Motor neuron (in vitro differentiated cells): ENCODE measurements around the gene METTL15. TPM values are rescaled to one million over a fixed set of nuclear protein-coding genes. Genes with fewer than 3 reads are reported as not detected.
A peak's percentile ranks its signal among the peaks of the same experiment; 100 is the strongest.
"Not testable (repeated sequence)": the region's sequence is repeated elsewhere in the genome, so short reads cannot be mapped to it uniquely, and the experiment has no call there.

Experiments used
- ATAC-seq, 8 experiments: fragments of 200-7000 bp; cut with Tn5 transposase; replicated peaks in 6 of 8; 2 replicates each; pipeline ENCODE4 v1.8.0; 2021; ENCODE audit warnings: mild to moderate bottlenecking in 8 of 8, moderate library complexity in 8 of 8
- H3K27ac ChIP-seq, 2 donors: fragments of 250-450 bp; sonication (Bioruptor Pico); 2 replicates each; pipeline ENCODE4 v1.9.0; 2021; ENCODE audit warnings: antibody characterized with exemption in 2 of 2, mild to moderate bottlenecking in 2 of 2, moderate library complexity in 1 of 2
- H3K4me1 ChIP-seq, 2 donors: fragments of 250-450 bp; sonication (Bioruptor Pico); replicated peaks in 1 of 2; 2 replicates each; pipeline ENCODE4 v1.6.1; 2021; ENCODE audit warnings: antibody characterized with exemption in 2 of 2, mild to moderate bottlenecking in 2 of 2, moderate library complexity in 1 of 2
- H3K4me3 ChIP-seq, 5 donors: fragments of 250-450 bp; sonication (Bioruptor Pico); 2 replicates each; pipeline ENCODE4 v1.9.0; 2021; ENCODE audit warnings: antibody characterized with exemption in 5 of 5, mild to moderate bottlenecking in 5 of 5, moderate library complexity in 4 of 5
- WGBS, 10 experiments: fragments of 450-650 bp; shearing (Covaris generic); methylation state at CpG; one replicate each; pipeline ENCODE4 v1.0.0; 2022; 5-methylcytosine and 5-hydroxymethylcytosine counted together
- in situ Hi-C, 9 experiments: fragments of 400-800 bp; cut with MboI; loops; one replicate each; pipeline ENCODE4 v1.15.0; 2021; ENCODE audit warnings: low sequenced_read_pairs in 9 of 9, low pct_unique_long_range_greater_than_20kb in 2 of 9; ENCODE audit not compliant: unreplicated experiment in 9 of 9
- total RNA-seq, 8 experiments: library from RNA; unstranded; fragments of 300-600 nt; gene quantifications; 2 replicates each; pipeline versions ENCODE4 v1.2.3 to v1.2.4, GENCODE V29; 2022

METTL15 gene
- 10 to 100 TPM in 7 of 8 experiments, 1 to 10 TPM in 1; 8.5 to 24.0 (median 13.5) TPM for total RNA-seq

GRCh38 chr11:28107750-28108618, at the start of gene METTL15, which contains the start of gene KIF18A:
Gene METTL15, plus strand, starts transcription at chr11:28108388. Its CDS starts 4,947 bp downstream, at chr11:28113335.
Gene KIF18A, minus strand, starts transcription at chr11:28108156. Its CDS starts 10,209 bp downstream, at chr11:28097947.
- Histone ChIP-seq H3K4me1 (peaks cover 3 to 29% of the 10 kb centered on the region in 2 donors), H3K27ac (peak within 1 kb of the TSS; percentile 20 to 59), H3K4me3 (peak within 1 kb of the TSS; percentile 43 to 92 (median 53))
- ATAC-seq, result peak; percentile 94 to 98 (median 96)
- 0% methylated on average over 1 to 19 of the region's 38 CpGs; no CpG with 5 or more reads in 3 of the 10 experiments for WGBS, 10 experiments
- in situ Hi-C loops, result no loop called here

- Histone ChIP-seq H3K4me1 (no peaks in the 10 kb centered on the region), H3K27ac (no peak overlapping the region), H3K4me3 (no peak overlapping the region)
- 83 to 100% (median 100%) methylated on average over 1 of the region's 1 CpG; no CpG with 5 or more reads in 1 of the 10 experiments for WGBS, 10 experiments
- in situ Hi-C loops, result no loop called here
- no peak for ATAC-seq
Measured at GRCh38 chr11:28071305-28071704, 36.9 kb upstream of the METTL15 start.

- Histone ChIP-seq H3K27ac (no peak overlapping the region), H3K4me1 (no peaks in the 10 kb centered on the region), H3K4me3 (no peak overlapping the region)
- in situ Hi-C loops, result no loop called here
- no peak for ATAC-seq
- WGBS, 10 experiments, result 20 to 100% (median 79%) methylated on average over 1 to 2 of the region's 2 CpGs; no CpG with 5 or more reads in 1 of the 10 experiments
Measured at GRCh38 chr11:28072321-28072720, 35.9 kb upstream of the METTL15 start.

- ATAC-seq, result no peak
- Histone ChIP-seq H3K27ac (no peak overlapping the region), H3K4me3 (no peak overlapping the region), H3K4me1 (no peaks in the 10 kb centered on the region)
- in situ Hi-C loops, result no loop called here
- WGBS, 10 experiments, result 80 to 100% (median 100%) methylated on average over 1 to 3 of the region's 3 CpGs; no CpG with 5 or more reads in 3 of the 10 experiments
Measured at GRCh38 chr11:28077521-28077920, 30.7 kb upstream of the METTL15 start.

GRCh38 chr11:28083118-28083517, 25.1 kb upstream of the METTL15 start:
- Histone ChIP-seq H3K4me1 (no peaks in the 10 kb centered on the region), H3K27ac (no peak overlapping the region), H3K4me3 (no peak overlapping the region)
- ATAC-seq, result no peak
- in situ Hi-C loops, result no loop called here
- WGBS, 10 experiments, result 95 to 100% (median 100%) methylated on average over 1 of the region's 1 CpG

GRCh38 chr11:28086569-28086968, 21.6 kb upstream of the METTL15 start:
- in situ Hi-C loops, result no loop called here
- no peaks in the 10 kb centered on the region for H3K4me1 ChIP-seq
- no peak for ATAC-seq
- no peak overlapping the region for H3K4me3 ChIP-seq
- H3K27ac ChIP-seq, result no peak overlapping the region
- 11 to 100% (median 85%) methylated on average over 1 of the region's 1 CpG; no CpG with 5 or more reads in 1 of the 10 experiments for WGBS, 10 experiments

- H3K27ac ChIP-seq, in situ Hi-C loops, ATAC-seq, H3K4me3 ChIP-seq, H3K4me1 ChIP-seq: not testable (repeated sequence)
- WGBS, 10 experiments, result 100% methylated on average over 1 of the region's 1 CpG; no CpG with 5 or more reads in 7 of the 10 experiments
Measured at GRCh38 chr11:28087192-28087591, 21.0 kb upstream of the METTL15 start.

GRCh38 chr11:28087693-28088092, 20.5 kb upstream of the METTL15 start:
- H3K4me3 ChIP-seq, H3K4me1 ChIP-seq, in situ Hi-C loops, ATAC-seq, H3K27ac ChIP-seq: not testable (repeated sequence)
- 19 to 100% (median 81%) methylated on average over 2 to 3 of the region's 3 CpGs; no CpG with 5 or more reads in 2 of the 10 experiments for WGBS, 10 experiments

- H3K27ac ChIP-seq, result no peak overlapping the region
- H3K4me1 ChIP-seq, result peaks cover 3 to 7% of the 10 kb centered on the region in 2 donors
- ATAC-seq, result no peak
- WGBS, 10 experiments, result 63 to 100% (median 94%) methylated on average over 1 to 5 of the region's 5 CpGs
- no peak overlapping the region for H3K4me3 ChIP-seq
- in situ Hi-C loops, result no loop called here
Measured at GRCh38 chr11:28089378-28089777, 18.8 kb upstream of the METTL15 start.

GRCh38 chr11:28090052-28090749, 18.0 kb upstream of the METTL15 start:
- no peak for ATAC-seq
- no peak overlapping the region for H3K27ac ChIP-seq
- in situ Hi-C loops, result no loop called here
- 67 to 100% (median 94%) methylated on average over 1 to 2 of the region's 2 CpGs for WGBS, 10 experiments
- peaks cover 3 to 7% of the 10 kb centered on the region in 2 donors for H3K4me1 ChIP-seq
- H3K4me3 ChIP-seq, result no peak overlapping the region

GRCh38 chr11:28092786-28093185, 15.4 kb upstream of the METTL15 start:
- no peak overlapping the region for H3K27ac ChIP-seq
- peaks cover 3 to 7% of the 10 kb centered on the region in 2 donors for H3K4me1 ChIP-seq
- no peak overlapping the region for H3K4me3 ChIP-seq
- ATAC-seq, result peak in 1 of 8 experiments; percentile 27
- in situ Hi-C loops, result no loop called here

- H3K4me1 ChIP-seq, result peaks cover 3 to 4% of the 10 kb centered on the region in 2 donors
- ATAC-seq, result peak in 1 of 8 experiments; percentile 14
- in situ Hi-C loops, result no loop called here
Measured at GRCh38 chr11:28098257-28098656, 9.9 kb upstream of the METTL15 start.

GRCh38 chr11:28099715-28100114, 8.5 kb upstream of the METTL15 start:
- 17 to 78% (median 67%) methylated on average over 1 of the region's 1 CpG; no CpG with 5 or more reads in 5 of the 10 experiments for WGBS, 10 experiments
- Histone ChIP-seq H3K4me1 (peaks cover 0 to 7% of the 10 kb centered on the region in 2 donors), H3K27ac (no peak overlapping the region), H3K4me3 (no peak overlapping the region)
- no peak for ATAC-seq
- in situ Hi-C loops, result no loop called here

More at GRCh38 chr11:28098257-28098656, 9.9 kb upstream of the METTL15 start:
- Histone ChIP-seq H3K4me3 (no peak overlapping the region), H3K27ac (no peak overlapping the region)
- 80 to 100% (median 94%) methylated on average over 1 of the region's 1 CpG; no CpG with 5 or more reads in 6 of the 10 experiments for WGBS, 10 experiments
